ENCODE measurements around the gene RGMA.

Gene RGMA

GRCh38 chr15:93044301-93045190, 44.5 kb downstream of the RGMA start:
- DNase-seq (ENCODE audit: extremely low spot score): no peak
- POLR2A ChIA-PET: no interaction called here
- no peak for TF ChIP-seq CTCF (IDR thresholded peaks at IDR 0.05; ENCODE audit: control extremely low read depth, extremely low read depth, low read depth, missing control alignments)
- CTCF ChIA-PET: interaction anchor here (1.3 kb wide), 1 partner anchor 9 kb away, joined by 6 read pairs; no protein-coding TSS in a partner anchor

GRCh38 chr15:93043621-93044300, 45.2 kb downstream of the RGMA start:
- TF ChIP-seq CTCF (IDR thresholded peaks at IDR 0.05; ENCODE audit: control extremely low read depth, extremely low read depth, low read depth, missing control alignments): no peak
- POLR2A ChIA-PET: no interaction called here
- CTCF ChIA-PET: no interaction called here
- no peak for DNase-seq (ENCODE audit: extremely low spot score)

GRCh38 chr15:93042691-93043378, 46.2 kb downstream of the RGMA start:
- no peak for DNase-seq (ENCODE audit: extremely low spot score)
- ChIA-PET POLR2A (no interaction called here), CTCF (interaction anchor here (1.0 kb wide), 1 partner anchor 13 kb away, joined by 4 read pairs; no protein-coding TSS in a partner anchor)
- TF ChIP-seq CTCF (IDR thresholded peaks at IDR 0.05; ENCODE audit: control extremely low read depth, extremely low read depth, low read depth, missing control alignments): no peak

GRCh38 chr15:93042211-93042610, 46.8 kb downstream of the RGMA start:
- no peak for TF ChIP-seq CTCF (IDR thresholded peaks at IDR 0.05; ENCODE audit: control extremely low read depth, extremely low read depth, low read depth, missing control alignments)
- ChIA-PET POLR2A (no interaction called here), CTCF (interaction anchor here (0.9 to 2.5 kb wide), 3 partner anchors 12 to 1078 kb away, joined by 4 to 6 read pairs (median 4); no protein-coding TSS in a partner anchor)
- DNase-seq (ENCODE audit: extremely low spot score): no peak

GRCh38 chr15:93041159-93041547, 47.9 kb downstream of the RGMA start:
- POLR2A ChIA-PET: no interaction called here
- TF ChIP-seq CTCF (IDR thresholded peaks at IDR 0.05; ENCODE audit: control extremely low read depth, extremely low read depth, low read depth, missing control alignments): no peak
- DNase-seq (ENCODE audit: extremely low spot score): no peak
- CTCF ChIA-PET: interaction anchor here (0.8 to 2.5 kb wide), 3 partner anchors 11 to 1079 kb away, joined by 3 to 6 read pairs (median 4); no protein-coding TSS in a partner anchor

Data from GM10248 (cell line).